HG02870 (cell line): ENCODE measurements around the gene SKIC3.

ENCODE experiments used
- ATAC-seq: cut with Tn5 transposase; IDR thresholded peaks from one replicate; pipeline ENCODE4 v1.9.1; 2021; ENCODE audit warnings: mild to moderate bottlenecking, moderate library complexity; ENCODE audit not compliant: unreplicated experiment

The SKIC3 gene

GRCh38 chr5:95532415-95532814 lies 22.4 kb downstream of the SKIC3 start:
- ATAC-seq, result no peak

- ATAC-seq, result no peak
Measured at GRCh38 chr5:95531491-95531890, 23.3 kb downstream of the SKIC3 start.

GRCh38 chr5:95530416-95530815 lies 24.4 kb downstream of the SKIC3 start:
- ATAC-seq, result no peak

DNA sequence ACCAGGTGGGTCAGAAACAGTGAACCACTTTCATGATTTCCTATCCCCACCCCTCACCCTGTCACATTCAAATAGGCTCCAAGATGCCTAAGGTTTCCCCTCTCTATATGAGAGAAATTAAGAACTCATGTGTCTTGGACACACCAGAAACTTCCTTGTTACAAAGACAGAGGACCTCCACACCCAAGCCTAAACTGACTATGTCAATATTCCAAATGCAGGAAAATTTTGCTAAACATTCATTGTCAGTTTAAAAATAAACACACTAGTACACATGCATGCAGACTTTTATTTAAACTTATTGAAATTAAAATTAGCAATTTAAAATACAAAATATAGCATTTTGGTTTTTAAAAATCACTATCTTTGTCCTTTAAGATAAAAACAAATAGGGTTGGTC lies 26.2 kb downstream of the SKIC3 start:
- ATAC-seq, result no peak

GRCh38 chr5:95526871-95527270 lies 27.9 kb downstream of the SKIC3 start:
- ATAC-seq, result no peak

- ATAC-seq, result no peak
Measured at GRCh38 chr5:95524423-95524822, 30.4 kb downstream of the SKIC3 start.

GRCh38 chr5:95520206-95520605 lies 34.6 kb downstream of the SKIC3 start:
- ATAC-seq, result no peak

GRCh38 chr5:95519681-95520080 lies 35.1 kb downstream of the SKIC3 start:
- ATAC-seq, result no peak

DNA sequence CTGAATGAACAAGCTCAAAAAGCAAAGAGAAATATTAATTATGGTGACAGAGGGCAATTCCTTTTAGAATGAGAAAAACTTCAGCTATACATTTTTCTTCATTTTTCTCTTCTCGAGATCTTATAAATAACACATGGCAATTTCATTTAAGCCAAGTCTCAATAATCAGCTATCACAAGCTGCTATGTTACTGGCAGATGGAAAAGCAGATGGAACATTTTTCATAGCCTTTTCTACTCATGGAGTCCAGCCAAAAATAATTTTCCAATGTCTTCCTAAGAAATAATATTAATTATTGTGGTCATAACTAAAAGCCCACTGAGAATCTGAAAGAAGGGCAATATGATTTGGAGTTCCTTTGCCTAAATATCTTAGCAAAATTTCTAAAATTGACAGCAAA lies 35.6 kb downstream of the SKIC3 start:
- no peak for ATAC-seq

- no peak for ATAC-seq
Measured at GRCh38 chr5:95518417-95518816, 36.4 kb downstream of the SKIC3 start.

GRCh38 chr5:95511606-95512005 lies 43.2 kb downstream of the SKIC3 start:
- no peak for ATAC-seq

- no peak for ATAC-seq
Measured at GRCh38 chr5:95508550-95508949, 46.2 kb downstream of the SKIC3 start.
